ENCODE results near the gene TCF15.

TCF15 gene

DNA sequence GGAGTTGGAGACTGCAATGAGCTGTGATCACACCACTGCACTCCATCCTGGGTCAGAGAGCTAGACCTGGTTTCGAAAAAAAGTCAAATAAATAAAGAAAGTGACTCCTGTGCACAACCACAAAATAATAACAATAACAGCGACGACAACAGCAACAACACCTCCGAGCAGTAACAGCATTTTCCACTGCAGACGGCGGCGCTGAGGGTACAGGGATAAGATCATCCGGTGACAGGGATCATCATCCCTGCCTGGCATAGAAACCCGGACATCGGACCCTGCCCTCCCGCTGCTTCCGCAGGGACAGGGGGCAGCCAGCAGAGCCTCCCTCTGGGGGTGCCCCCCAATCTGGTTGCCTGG lies 31.4 kb upstream of the TCF15 start:
- ATAC-seq: no peak

DNA sequence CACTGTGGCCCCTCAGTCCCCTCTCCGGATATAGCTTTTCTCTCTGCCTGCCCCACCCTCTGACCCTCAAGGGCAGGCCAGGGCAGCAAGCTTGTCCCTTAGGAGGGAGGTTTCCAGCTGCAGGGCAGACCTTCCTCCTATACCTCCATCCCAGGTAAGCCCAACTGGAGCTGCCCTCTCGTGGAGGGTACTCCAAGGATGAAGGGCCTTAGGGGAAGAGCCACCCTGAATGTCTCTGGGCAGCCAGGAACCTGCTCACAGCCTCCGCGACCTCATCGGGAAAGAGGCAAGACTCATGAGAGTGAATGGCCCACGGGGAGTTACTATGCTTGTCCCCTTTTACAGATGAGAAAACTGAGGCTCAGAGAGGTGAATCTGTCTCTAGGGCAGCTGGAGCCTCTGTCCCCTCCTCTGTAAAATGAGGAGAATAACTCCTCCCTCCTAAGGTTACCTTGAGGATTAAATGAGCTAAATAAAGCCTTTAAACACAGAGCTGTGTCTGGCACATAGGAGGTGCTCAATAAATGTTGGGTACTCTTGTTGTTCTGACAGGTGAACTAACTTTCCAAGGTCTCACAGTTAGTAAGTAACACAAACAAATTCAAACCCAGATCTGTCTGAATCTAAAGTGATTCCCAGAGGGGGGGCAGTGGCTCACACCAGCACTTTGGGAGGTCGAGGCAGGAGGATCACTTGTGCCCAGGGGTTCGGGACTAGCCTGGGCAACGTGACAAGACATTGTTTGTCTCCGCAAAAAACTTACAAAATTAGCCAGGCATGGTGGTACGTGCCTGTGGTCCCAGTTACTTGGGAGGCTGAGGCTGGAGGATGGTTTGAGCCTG lies 30.8 kb upstream of the TCF15 start:
- no peak for ATAC-seq

DNA sequence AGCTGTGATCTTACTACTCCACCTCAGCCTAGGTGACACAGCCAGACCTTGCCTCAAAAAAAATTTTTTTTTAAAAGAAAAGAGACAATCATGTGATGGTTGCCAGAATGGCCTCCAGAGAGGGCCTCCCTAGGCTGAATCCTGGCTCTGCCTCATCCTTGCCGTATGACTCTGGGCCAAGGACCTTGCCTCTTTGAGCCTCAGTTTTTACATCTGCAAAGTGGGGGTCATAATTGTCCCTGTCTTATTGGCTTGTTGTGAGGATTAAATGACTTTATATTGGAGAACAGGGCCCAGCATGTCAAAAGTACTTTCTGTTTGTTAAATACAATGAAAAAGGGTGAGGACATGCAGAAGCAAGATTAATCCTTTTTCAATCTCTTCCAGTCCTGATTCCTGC lies 28.5 kb upstream of the TCF15 start:
- no peak for ATAC-seq

DNA sequence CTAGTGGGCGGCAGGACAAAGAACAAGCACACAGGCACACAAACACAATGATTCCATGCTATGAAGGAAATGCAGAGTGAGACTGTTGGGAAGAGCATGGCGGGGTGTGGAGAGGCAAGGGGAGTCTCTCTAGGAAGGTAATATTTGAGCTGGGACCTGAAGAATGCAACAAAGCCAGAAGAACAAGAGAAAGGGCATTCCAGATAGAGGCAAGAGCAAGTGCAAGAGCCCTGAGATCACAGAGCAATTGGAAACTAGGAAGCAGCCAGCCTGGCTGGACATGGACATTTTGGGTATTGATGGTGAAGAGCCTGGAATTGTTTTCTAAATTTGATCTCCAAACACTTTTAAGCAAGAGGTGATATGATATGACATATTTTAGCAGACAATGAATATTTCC lies 27.4 kb upstream of the TCF15 start:
- ATAC-seq: no peak

DNA sequence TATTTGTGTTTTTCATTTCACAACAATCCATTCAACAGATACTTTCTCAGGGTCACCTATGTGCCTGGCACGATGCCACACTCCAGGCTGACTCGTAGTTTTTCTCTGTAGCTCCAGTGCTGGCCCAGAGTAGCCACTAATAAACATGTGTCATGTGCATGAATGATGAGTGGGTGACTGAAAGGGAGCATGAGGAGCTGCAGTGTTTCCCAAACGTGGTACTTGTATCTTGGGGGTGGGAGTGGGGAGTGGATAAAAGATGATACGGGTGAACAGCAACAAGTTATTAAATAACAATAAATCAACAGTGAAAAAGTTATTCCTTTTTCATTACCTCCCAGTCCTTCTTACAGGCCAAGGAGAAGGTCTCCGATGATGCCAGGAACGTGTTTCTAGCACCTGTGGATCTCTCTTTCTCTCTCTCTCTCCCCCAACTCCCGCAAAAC lies 25.8 kb upstream of the TCF15 start:
- ATAC-seq: no peak

DNA sequence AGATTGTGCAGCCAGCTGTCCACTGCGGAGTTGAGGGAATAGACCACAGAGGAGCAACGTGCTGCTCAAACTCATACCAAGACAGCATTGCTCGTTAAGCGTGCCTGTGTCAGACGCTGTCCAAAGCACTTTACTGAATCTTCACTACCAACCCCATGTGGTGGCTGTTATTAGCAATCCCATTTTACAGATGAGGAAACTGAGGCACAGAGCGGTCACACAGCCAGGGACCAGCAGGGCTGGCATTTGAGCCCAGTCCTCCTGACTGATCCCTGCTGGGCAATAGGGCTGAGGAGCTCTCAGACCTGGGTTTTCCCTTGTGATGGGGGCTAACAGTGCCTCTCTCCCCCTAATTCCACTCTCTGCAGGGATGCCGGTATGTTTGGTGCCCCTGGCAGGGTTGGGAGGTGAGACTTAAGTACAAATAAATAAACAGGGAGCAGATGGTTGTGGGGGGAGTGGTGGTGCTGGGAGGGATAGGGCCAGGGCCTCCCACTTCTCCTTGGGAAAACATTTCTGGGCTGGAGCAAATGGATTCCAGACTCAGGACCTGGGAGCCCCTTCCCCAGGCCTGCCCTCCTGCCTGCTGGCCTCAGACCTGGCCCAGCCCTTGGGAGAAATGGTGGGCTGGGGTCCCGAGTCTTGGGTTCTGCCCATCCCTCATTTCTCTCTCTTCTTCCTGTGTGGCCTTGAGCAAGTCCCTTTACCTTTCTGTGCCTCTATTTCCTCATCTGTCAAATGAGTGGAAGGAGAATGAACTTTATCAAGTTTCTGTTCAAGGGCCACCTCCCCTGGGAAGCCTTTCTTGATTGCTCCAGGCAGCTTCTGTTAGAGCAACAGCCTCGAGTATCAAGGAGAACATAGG lies 25.2 kb upstream of the TCF15 start:
- ATAC-seq: no peak

DNA sequence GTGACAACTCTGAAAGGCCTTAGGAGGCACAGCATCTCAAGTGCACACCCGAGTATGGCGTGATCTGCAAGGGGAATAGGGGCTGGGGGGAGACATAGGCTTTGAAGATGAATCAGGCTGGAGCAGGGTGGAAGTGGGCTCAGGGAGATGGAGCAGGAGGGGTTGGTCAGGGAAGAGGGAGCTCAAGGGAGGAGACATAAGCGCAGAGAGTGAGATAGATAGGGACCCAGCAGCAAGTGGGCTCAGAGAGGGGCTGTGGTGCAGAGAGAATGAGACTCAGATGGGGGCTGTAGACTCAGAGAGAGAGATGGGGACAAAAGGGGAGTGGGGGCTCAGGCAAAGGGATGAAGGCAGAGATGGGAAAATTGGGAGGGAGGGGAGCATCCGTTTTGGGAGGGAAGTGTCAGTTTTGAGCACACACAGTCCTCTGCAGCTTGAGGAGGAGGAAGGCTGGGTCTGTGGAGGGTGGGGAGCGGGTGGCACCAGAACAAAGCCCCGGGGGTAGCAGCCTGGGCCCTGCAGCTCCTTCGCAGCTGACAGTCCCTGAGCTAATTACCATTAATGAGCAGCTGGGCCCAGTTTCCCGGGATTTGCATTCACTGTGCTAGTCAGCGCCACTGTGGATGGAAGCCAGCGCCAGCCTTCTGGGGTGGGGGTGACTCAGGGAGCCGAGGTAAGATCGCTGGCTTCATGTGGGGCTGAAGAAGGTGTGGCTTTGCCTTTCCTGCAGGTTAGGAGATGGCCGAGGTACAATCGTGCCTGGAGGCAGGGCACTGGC lies 24.2 kb upstream of the TCF15 start:
- ATAC-seq: no peak

DNA sequence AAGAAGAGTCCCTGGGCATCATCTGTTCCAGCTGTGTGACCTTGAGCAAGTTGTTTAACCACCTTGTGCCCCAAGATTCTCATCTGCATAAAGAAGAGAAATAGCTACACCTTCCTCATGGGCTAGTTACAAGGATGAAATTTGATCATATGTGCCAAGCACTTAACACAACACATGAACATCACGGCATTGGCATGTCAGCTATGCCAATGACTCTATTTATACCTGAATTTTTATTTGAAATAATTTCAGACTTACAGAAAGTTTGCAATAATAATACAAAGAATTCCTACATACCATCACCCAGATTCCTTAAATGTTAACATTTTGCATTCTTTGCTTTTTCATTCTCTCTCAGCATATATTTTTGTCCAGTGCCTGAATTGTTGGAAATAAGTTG lies 21.0 kb upstream of the TCF15 start:
- ATAC-seq: no peak

DNA sequence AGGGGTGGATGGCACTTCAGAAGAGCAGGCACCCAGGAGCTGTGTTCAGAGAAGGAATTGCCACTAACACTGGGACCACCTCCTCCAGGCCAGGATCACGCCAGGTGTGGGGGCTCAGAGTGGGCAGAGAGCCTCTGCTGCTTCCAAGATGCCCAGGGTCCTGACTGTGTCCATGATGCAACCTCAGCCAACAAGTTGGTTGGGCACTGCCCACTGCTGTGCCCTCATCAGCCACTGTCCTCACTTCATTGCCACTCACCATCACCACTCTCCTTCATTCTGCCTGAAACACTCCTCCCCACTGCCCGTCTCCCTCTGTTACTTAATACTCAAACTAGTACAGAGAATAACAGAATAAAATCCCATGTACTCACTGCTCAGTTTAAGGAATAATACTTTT lies 16.5 kb upstream of the TCF15 start:
- ATAC-seq: no peak

DNA sequence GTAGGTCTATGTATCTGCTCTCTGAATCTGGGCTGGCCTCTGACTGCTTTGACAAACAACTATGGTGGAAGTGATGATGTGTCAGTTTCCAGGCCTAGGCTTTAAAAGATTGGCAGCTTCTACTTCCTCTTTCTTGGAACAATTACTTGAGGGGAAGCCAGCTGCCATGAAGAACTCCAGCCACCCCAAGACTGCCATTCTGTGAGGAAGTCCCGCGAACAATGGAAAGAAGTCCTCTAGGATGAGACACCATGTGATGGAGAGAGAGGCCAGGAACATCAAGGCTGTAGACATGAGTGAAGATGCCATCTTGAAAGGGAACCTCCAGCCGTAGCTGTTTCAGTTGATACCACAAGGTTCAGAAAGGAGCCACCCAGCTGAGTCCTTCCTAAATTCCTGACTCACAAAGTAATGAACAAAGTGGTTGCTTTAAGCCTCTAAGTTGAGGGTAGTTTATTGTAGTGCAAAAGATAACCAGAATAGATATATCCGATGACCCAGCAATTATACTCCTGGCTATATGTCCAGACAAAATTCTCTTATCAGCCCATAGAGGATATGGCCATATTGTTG lies 15.3 kb upstream of the TCF15 start:
- ATAC-seq: no peak

DNA sequence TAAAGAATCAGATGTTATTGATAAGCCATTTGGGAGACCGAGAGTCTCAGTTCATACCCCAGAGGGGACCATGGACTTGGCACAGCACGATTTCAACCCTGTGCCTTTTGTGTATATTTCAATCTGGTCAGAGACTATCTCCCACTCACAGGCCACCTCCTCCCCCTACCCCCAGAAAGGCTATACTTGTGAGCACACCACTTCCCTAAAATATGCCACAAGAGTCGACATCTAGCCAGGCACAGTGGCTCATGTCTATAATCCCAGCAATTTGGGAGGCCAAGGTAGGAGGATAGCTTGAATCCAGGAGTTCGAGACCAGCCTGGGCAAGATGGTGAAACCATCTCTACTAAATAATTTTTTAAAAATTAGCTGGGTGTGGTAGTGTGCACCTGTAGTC lies 13.6 kb upstream of the TCF15 start:
- no peak for ATAC-seq

DNA sequence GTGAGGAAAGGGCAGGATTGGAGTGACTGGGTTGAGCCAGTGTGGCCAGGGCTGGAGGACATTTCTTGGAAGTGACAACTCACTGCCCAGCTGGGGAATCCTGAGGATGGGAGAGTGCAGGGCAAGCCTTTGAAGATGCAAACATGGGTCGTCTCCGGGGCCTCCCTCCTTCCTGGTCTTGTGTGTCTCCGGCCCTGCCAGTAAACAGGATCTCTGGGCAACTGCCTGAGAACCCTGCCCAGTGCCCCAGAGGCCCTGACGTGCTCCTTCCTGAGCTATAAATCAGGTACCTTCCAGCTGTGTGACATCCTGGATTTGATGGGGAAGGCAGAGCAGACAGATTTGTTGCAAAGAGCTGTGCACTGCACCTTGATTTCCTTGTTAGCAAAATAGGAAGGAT lies 12.9 kb upstream of the TCF15 start:
- no peak for ATAC-seq

DNA sequence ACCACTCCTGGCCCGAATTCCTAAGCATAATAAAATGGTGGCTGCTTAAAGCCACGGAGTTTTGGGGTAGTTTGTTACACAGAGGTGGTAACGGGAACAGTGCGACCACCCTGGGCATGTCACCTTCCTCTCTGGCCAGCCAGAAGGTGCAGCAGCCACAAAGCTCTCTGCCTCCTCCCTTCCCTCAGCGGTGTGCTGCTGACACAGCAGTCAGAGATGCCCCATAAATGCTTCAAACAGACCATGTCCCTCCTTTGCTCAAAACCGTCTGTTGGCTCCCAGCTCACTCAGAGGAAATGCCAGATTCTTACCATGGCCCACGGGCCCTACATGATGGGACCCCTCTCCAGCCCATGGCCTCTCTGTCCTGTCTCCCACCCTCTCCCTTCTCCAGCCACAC lies 12.1 kb upstream of the TCF15 start:
- ATAC-seq: no peak

DNA sequence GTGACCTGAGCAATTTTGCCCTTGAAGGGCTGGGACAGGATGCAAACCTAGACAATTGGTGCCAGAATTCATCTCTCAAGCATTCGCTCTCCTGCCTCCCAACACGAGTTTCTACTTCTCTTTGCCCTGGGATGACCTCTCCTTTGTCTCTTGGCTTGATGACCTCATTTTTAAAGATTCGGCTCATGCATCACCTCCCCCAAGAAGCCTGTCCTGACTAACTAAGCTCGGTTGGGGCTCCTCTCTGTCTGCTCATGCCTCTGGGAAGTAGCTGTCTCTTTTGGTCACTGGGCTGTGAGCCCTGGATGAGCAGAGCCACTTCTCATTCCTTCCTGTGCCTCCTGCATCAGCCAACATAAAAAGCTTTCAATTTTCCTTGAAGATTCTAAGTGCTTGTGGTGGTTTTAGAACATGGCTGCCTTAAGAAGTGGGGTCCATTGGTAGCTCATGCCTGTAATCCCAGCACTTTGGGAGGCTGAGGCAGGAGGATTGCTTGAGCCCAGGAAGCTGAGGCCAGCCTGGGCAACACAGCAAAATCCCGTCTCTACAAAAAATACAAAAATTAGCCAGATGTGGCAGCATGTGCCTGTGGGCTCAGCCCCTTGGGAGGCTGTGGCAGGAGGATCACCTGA lies 11.1 kb upstream of the TCF15 start:
- ATAC-seq: no peak

DNA sequence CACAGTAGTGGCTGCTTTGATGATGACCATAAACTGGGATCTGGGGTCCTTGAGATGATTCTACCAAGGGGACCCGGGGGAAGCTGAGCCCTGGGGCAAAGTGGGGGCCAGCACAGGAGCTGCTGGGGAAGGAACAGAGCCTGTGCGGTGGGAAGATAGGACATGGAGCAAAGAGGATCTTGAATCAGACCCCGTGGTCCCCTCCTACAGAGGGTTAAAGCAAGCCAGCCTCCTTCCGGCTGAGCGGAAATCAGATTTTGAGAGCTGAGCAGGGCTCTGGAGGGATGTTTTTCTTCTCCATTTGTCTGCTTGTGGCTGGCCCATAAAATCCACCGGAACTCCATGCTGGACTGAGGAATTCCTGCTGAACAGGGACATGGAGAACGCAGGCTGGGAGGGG lies 10.1 kb upstream of the TCF15 start:
- ATAC-seq: no peak

DNA sequence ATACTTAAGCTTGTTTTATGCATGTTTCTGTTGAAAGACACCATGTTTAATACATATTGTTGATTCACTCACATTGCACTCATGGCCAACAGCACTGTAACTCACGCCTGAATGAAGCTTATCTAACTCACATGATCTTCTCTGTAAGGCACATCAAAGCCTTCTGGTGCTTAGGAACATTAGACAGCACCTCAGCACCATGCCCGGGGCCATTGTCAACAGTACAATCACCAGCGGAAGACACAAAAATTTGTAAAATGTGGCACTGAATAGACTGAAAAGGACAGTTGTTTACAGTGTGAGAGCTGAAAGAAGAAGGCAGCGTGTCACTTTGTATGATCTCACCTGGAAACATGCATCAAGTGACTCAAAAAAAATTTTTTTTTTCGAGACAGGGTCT lies 8.9 kb upstream of the TCF15 start:
- no peak for ATAC-seq

DNA sequence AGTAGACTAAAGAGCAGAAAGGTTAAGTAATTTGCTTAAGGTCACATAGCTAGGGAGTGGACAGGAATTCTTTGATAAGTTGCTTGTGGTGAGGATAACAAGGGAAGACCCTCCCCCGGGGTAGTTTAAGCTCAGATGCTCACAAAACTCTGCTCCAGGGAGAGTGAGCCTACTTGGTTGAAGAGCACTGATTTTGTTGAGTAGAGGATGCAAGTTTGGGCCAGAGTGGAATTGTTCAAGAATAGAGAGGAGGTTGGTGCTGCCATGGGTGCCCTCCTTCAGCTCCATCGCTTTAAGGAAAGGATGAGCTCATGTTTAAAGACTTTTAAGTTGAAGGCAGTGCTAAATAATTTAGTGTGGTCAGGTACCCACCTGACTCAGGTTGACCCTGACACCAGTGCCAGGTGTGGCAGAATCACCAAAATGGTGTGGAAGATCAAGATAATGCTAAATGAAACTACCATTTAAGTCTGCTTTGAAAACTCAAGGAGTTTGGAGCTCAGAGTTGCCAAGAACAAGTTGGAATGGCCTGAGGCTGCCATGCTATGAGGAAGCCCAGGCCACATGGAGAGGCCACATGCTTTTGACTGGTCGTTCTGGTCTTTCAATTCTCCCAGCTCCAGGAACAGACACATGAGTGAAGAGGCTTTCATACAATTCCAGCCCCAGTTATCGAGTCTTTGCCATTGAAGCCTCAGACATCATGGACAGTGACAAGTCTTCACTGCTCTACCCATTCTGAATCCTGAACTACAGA lies 8.0 kb upstream of the TCF15 start:
- ATAC-seq: no peak

DNA sequence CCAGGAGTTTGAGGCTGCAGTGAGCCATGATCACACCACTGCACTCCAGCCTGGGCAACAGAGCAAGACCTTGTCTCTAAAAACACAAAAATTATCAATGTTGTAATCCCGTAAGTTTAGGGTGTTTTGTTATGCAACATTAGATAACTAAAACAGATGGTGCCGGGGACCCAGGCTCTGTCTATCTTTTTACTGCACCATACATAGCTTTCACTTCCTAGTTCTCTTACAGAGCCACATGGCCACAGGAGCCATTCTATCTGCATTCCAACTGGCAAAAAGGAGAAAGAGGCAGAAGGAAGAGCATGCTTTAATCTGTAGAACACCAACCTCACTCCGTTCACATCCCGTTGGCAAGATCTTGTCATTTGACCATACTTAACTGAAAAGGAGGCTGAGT lies 5.4 kb upstream of the TCF15 start:
- ATAC-seq: no peak

DNA sequence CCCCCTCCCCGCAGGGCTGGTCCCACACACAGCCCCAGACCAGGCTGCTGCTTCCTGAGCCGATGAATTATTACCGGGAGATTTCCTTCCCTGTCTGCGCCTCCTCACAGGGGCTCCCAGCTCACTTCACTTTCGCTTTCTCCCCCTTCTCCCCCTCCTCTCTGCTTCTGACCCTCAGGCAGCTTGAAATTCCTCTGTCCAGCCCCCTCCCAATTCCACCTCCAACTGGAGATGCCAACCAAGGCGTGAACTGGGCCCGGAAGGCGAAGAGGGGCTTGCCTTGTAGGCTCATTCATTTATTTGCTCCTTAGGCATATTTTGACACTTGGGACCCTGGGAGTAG lies 1.7 kb upstream of the TCF15 start:
- ATAC-seq: no peak

DNA sequence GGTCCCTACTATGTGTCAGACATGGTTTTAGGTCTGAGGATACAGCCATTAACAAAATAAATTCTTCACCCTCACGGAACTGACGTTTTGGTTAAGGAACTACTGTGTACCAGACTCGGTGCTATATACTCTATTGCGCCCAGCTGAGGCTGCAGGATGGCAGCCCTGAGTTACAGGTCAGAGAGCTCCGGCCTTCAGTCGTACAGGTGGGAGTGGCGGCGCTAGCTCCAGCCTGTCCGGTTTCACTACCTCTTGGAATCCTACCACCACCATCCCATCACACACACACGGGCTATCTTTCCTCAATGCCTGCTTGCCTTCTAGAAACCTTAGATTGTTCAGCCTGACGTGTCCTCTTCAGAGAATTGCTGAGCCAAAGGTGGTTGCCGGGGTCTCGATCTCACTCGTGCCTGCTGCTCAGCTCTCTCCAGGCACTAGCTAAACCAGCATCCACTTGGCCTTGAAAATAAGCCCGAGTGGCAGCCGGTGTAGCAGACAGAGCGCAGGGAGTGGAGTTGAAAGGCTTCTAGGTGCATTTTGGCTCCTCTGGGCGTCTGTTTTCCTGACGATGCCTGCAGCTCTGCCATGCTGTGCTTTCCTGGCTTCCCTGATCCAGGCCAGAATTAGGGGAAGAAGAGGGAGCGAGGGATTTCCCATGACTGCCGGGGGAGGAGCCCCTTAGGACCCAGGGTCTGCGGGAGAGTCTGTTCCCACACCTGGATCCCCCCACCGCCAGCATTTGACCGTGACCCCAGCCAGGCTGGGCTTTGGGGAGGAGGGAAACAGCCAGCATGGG lies 1.1 kb upstream of the TCF15 start:
- ATAC-seq: no peak

DNA sequence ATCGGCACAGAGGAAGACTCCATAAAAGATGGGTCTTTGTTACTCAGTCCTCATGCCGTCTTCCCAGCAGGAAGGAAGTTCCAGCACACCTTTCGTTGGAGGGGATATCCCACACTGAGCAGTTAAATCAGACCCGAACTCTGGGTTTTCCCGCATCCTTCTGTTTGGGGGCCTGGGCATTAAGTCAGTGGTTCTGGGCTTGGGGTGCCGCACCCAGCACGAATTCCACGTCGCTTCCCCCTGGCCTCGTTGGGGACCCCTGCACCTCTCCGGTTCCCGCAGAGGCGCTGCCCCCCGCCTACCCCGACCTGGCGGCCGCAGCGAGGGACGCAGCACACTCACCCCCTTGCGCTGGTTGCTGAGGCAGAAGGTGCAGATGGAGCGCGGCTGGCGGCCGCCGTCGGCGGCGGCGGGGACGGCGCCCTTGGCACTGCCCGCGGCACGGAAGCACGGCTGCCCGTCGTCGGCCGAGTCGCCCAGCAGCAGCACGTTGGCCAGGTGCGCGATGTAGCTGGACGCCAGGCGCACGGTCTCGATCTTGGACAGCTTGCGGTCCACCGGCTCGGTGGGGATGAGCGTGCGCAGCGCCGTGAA lies 641 bp downstream of the TCF15 start:
- ATAC-seq: no peak

Measured in activated CD4-positive, CD25-positive, alpha-beta regulatory T cell treated with anti-CD3 and anti-CD28 coated beads, Interleukin-2, amount 50 U/mL, for 24 hours (primary cell).